ENCODE data around the gene ASPSCR1. TPM values are rescaled to one million over a fixed set of nuclear protein-coding genes. Genes with fewer than 3 reads are reported as not detected.

Gene ASPSCR1
- total RNA-seq, 4 donors from 2014 or later: 21.0 to 61.7 (median 41.3) TPM

GRCh38 chr17:82031885-82032627 is 54.6 kb downstream of the ASPSCR1 start:
- Histone ChIP-seq H3K27me3 (peaks cover 9% of the 10 kb centered on the region), H3K36me3 (no peaks in the 10 kb centered on the region), H3K4me1 (peaks cover 12 to 32% (median 27%) of the 10 kb centered on the region in 4 donors), H3K4me3 (peak overlapping the region in 3 of 4 donors; percentile 3 to 49 (median 37)), H3K27ac (peak overlapping the region in 2 of 4 donors; percentile 5 to 25), H3K9me3 (no peaks in the 10 kb centered on the region)
- DNase-seq: peak; percentile 80
- WGBS, 2 donors (ENCODE audit: low coverage in 1 of 2): 19% methylated on average over 12 of the region's 59 CpGs; no CpG with 5 or more reads in 1 of the 2 donors
- intact Hi-C loops (cut with DNase I; ENCODE audit: low total_unique reads): loop anchor here (5.0 kb wide), 1 partner anchor 470 kb away; no protein-coding TSS in a partner anchor
- no peak for TF ChIP-seq POLR2A (IDR thresholded peaks at IDR 0.05)
- no peak for TF ChIP-seq CTCF (IDR thresholded peaks at IDR 0.05)
- no peak for TF ChIP-seq POLR2AphosphoS5 (IDR thresholded peaks at IDR 0.05)
- no peak for TF ChIP-seq EP300 (IDR thresholded peaks at IDR 0.05; ENCODE audit: low read depth)
- in situ Hi-C loops (cut with MboI; ENCODE audit: low pct_ligation_motif_present in 1 of 4, low pct_unique_long_range_greater_than_20kb in 1 of 4, low sequenced_read_pairs in 3 of 4): loop anchor here in 3 of 4 donors (10.0 to 25.0 kb wide), 2 partner anchors 123 to 130 kb away; no protein-coding TSS in a partner anchor

- no peak overlapping the region for H3K27ac ChIP-seq
- no peak for DNase-seq
- in situ Hi-C loops (cut with MboI; ENCODE audit: low pct_ligation_motif_present in 1 of 4, low pct_unique_long_range_greater_than_20kb in 1 of 4, low sequenced_read_pairs in 3 of 4): loop anchor here in 3 of 4 donors (10.0 to 25.0 kb wide), 2 partner anchors 121 to 129 kb away; no protein-coding TSS in a partner anchor
- 73 to 95% methylated on average over 3 to 36 of the region's 38 CpGs for WGBS, 2 donors (ENCODE audit: low coverage in 1 of 2)
- peaks cover 9% of the 10 kb centered on the region for H3K27me3 ChIP-seq
- peaks cover 12 to 38% (median 31%) of the 10 kb centered on the region in 4 donors for H3K4me1 ChIP-seq
- intact Hi-C loops (cut with DNase I; ENCODE audit: low total_unique reads): loop anchor here (5.0 kb wide), 1 partner anchor 471 kb away; no protein-coding TSS in a partner anchor
- TF ChIP-seq POLR2AphosphoS5 (IDR thresholded peaks at IDR 0.05) (no peak), EP300 (IDR thresholded peaks at IDR 0.05; ENCODE audit: low read depth) (no peak), CTCF (IDR thresholded peaks at IDR 0.05) (no peak), POLR2A (IDR thresholded peaks at IDR 0.05) (no peak)
- no peaks in the 10 kb centered on the region for H3K36me3 ChIP-seq
- H3K4me3 ChIP-seq: no peak overlapping the region
- no peaks in the 10 kb centered on the region for H3K9me3 ChIP-seq
Observed at GRCh38 chr17:82033359-82034085, 56.1 kb downstream of the ASPSCR1 start.

- no peaks in the 10 kb centered on the region for H3K9me3 ChIP-seq
- no peak for TF ChIP-seq EP300 (IDR thresholded peaks at IDR 0.05; ENCODE audit: low read depth)
- no peak for TF ChIP-seq POLR2A (IDR thresholded peaks at IDR 0.05)
- no peak for TF ChIP-seq CTCF (IDR thresholded peaks at IDR 0.05)
- TF ChIP-seq POLR2AphosphoS5 (IDR thresholded peaks at IDR 0.05): no peak
- no peak for DNase-seq
- WGBS, 2 donors (ENCODE audit: low coverage in 1 of 2): 89 to 90% methylated on average over 7 to 23 of the region's 23 CpGs
- in situ Hi-C loops (cut with MboI; ENCODE audit: low pct_ligation_motif_present in 1 of 4, low pct_unique_long_range_greater_than_20kb in 1 of 4, low sequenced_read_pairs in 3 of 4): loop anchor here in 3 of 4 donors (10.0 to 25.0 kb wide), 2 partner anchors 120 to 128 kb away; no protein-coding TSS in a partner anchor
- H3K4me1 ChIP-seq: peaks cover 12 to 38% (median 31%) of the 10 kb centered on the region in 4 donors
- H3K27ac ChIP-seq: no peak overlapping the region
- no peaks in the 10 kb centered on the region for H3K36me3 ChIP-seq
- H3K4me3 ChIP-seq: no peak overlapping the region
- H3K27me3 ChIP-seq: peaks cover 9% of the 10 kb centered on the region
- intact Hi-C loops (cut with DNase I; ENCODE audit: low total_unique reads): loop anchor here (5.0 kb wide), 1 partner anchor 472 kb away; no protein-coding TSS in a partner anchor
Observed at GRCh38 chr17:82034371-82035011, 57.1 kb downstream of the ASPSCR1 start.

All from transverse colon (tissue), 4 donors.